Right lobe of liver (tissue), 4 donors: Measurements from ENCODE around the gene SLC23A3.

Source experiments
- CTCF ChIP-seq, 4 donors: fragments of 200-600 bp in 3 of 4; fragments of 450-650 bp in 1 of 4; IDR thresholded peaks; one replicate each; pipeline versions ENCODE4 v1.5.1 to v1.8.0; 2016 to 2022; ENCODE audit warnings: antibody characterized with exemption in 4 of 4, mild to moderate bottlenecking in 2 of 4
- POLR2A ChIP-seq: fragments of 450-650 bp; IDR thresholded peaks from one replicate; pipeline ENCODE4 v1.6.1; 2017; ENCODE audit warnings: antibody characterized with exemption, mild to moderate bottlenecking
- donor health status: DM: no; HTN: no; CAD: no.
- donor health status: DM: no; HTN: no; CAD: no.
- donor health status: DM: no; HTN: yes; CAD: no.

GRCh38 chr2:219126555-219126954 is 43.3 kb downstream of the SLC23A3 start:
- TF ChIP-seq POLR2A (no peak), CTCF (IDR thresholded peaks at IDR 0.05) (no peak)
